GM18858 (cell line): ENCODE measurements around the gene PRR20C.
"Not testable (repeated sequence)": the region's sequence is repeated elsewhere in the genome, so short reads cannot be mapped to it uniquely, and the experiment has no call there.

Experiments
- ATAC-seq: cut with Tn5 transposase; IDR thresholded peaks from one replicate; pipeline ENCODE4 v1.9.1; 2021; ENCODE audit not compliant: unreplicated experiment

The PRR20C gene

DNA sequence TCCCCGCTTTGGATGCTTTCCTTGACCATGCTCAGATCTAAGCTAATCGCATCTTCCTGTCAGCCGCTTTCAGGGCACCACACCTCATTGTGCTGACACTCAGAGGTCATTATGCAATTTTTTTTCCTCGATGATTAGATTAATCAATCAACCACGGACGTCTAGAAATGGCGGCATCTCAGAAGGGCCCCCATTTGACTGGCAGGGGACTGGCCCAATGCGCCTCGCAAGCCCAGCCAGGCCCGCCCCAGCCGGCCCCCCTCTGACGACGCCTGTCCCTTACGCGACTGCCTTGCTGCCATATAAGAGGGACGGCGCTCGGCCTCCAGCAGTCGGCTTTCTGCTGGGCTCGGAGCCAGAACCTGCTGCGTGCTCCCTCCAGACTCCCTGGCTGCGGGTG lies at the start of gene PRR20C:
Gene PRR20C, plus strand, starts transcription at position 301 of the 400 bp plus-strand sequence. CDS start 387 bp downstream, outside the sequence.
- not testable (repeated sequence) for ATAC-seq

DNA sequence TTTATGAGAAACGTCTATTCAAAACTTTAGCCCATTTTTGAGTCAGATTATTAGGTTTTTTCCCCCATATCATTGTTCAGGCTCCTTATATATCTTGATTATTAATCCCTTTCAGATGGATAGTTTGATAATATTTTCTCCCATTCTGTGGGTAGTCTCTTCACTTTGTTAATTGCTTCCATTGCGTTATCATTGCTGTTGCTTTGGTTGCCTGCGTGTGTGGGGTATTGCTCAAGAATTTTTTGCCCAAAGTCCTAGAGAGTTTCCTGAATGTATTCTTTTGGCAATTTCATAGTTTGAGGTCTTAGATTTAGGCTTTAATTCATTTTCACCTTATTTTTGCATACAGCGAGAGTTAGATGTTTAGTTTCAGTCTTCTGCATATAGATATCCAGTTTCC lies 38.9 kb upstream of the PRR20C start:
- no peak for ATAC-seq

GRCh38 chr13:57123681-57124080 lies 30.2 kb upstream of the PRR20C start:
- ATAC-seq = no peak

DNA sequence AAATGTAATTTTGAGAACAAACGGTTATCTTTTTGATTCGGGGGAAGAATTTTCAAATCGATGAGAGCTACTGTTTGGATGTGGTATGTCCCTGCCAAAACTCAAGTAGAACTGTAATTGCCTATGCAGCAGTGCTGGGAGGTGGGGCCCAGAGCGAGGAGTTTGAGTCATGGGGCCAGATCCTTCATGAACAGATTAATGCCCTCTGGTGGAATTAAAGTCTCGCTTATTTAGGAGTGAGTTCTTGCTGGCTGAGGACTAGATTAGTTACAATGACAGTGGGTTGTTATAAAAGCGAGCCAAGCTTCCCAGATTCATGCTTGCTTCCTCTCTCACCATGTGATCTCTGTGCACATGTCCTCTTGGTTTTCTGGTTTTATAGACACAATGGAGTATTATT lies 25.0 kb upstream of the PRR20C start:
- no peak for ATAC-seq

DNA sequence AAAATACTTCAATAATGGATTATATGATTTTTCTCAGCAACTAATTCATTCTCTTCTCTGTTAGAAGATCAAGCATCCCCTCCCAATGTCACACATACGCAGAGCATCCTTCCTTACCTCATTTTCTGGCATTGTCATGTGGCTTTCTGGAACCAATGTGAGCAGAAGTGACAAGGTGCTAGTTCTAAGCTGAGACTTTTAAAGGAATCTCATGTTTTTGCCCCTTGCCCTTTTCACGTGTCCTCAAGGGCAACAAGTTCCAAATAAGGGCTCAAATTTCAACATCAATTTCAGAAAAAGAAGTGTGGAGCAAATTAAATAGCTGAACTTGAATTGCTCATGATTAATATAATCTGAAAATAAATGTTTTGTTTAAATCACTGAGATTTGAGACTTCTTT lies 17.8 kb upstream of the PRR20C start:
- ATAC-seq = no peak

- ATAC-seq = no peak
These were observed 16.3 kb upstream of the PRR20C start for GRCh38 chr13:57137585-57137984.

DNA sequence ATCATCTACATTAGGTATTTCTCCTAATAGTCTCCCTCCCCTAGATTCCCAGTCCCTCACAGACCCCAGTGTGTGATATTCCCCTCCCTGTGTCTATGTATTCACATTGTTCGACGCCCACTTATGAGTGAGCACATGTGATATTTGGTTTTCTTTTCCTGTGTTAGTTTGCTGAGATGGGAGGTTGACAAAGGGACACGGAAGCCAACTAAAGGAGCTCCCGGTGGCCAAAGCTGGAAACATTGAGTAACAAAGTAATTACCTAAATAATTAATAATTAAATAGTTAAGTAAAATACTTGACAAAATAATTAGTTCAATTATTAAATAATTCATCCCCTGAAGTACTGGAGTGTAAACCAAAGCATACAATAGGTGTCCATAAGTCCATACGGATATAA lies 14.9 kb upstream of the PRR20C start:
- ATAC-seq = no peak

DNA sequence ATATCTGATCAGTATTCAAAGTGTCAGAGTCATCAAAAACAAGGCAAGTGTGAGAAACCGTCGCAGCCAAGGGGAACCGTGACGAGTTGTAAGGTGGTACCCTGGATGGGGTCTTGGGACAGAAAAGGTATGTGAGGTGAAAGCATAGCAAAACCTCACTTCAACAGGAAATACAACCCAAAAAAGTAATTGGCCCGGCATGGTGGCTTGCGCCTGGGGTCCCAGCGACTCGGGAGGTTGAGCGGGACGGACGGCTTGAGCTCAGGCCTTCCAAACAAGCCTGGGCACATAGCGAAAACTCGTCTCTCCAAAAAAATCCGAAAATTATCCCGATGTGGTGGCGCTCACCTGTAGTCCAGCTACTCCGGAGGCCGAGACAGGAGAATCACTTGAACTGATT lies 14.1 kb upstream of the PRR20C start:
- ATAC-seq = not testable (repeated sequence)

DNA sequence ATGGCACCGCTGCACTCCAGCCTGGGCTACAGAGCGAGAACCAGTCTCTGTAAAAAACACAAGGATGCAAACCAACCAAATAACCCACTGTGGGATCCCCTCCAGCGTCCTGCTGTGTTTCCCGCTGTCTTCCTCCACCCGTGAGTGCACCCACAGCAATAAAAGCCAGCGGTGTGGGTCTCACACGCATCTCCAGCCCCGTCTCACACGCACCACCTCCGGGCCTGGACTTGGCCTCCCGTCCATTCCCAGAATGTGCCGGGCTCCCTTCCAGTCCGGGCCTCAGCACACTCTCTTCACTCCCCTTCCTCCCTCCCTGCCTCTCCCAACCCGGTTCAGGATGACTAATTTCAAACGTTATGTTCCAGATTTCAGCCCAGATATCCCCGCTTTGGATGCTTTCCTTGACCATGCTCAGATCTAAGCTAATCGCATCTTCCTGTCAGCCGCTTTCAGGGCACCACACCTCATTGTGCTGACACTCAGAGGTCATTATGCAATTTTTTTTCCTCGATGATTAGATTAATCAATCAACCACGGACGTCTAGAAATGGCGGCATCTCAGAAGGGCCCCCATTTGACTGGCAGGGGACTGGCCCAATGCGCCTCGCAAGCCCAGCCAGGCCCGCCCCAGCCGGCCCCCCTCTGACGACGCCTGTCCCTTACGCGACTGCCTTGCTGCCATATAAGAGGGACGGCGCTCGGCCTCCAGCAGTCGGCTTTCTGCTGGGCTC lies 13.5 kb upstream of the PRR20C start, which contains the start of gene PRR20A:
Gene PRR20A, plus strand, starts transcription at position 684 of the 734 bp plus-strand sequence. CDS start 387 bp downstream, outside the sequence.
- ATAC-seq = not testable (repeated sequence)

DNA sequence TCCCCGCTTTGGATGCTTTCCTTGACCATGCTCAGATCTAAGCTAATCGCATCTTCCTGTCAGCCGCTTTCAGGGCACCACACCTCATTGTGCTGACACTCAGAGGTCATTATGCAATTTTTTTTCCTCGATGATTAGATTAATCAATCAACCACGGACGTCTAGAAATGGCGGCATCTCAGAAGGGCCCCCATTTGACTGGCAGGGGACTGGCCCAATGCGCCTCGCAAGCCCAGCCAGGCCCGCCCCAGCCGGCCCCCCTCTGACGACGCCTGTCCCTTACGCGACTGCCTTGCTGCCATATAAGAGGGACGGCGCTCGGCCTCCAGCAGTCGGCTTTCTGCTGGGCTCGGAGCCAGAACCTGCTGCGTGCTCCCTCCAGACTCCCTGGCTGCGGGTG lies 6.7 kb upstream of the PRR20C start, which contains the start of gene PRR20B:
Gene PRR20B, plus strand, starts transcription at position 301 of the 400 bp plus-strand sequence. CDS start 387 bp downstream, outside the sequence.
- not testable (repeated sequence) for ATAC-seq

DNA sequence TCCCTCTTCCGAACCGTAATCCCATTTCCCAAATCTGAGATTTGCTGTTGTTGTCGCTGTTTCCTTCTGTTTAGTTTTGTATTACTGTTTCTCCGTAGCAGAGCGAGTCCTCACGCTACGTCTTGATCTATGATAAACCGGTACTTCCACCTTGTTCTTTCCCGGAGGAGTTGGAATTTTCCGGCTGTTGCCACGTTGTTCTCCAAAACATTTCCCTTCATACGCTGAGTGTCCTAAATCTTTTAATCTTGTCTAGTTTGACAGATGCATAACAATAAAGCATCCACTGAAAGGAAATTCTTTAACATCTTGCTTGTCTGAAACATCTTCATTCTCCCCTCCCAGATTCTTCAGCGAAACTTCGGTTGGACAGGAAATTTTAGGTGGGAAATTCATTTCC lies 5.8 kb upstream of the PRR20C start:
- ATAC-seq = not testable (repeated sequence)

- not testable (repeated sequence) for ATAC-seq
These were observed 6.5 kb downstream of the PRR20C start, which contains the start of gene PRR20D for GRCh38 chr13:57160332-57160731. PRR20D (plus strand) TSS chr13:57160632; CDS start chr13:57161019, 387 bp downstream.

- ATAC-seq = not testable (repeated sequence)
These were observed 13.0 kb downstream of the PRR20C start, which contains the start of gene PRR20E for GRCh38 chr13:57166897-57167296. PRR20E (plus strand) TSS chr13:57167197; CDS start chr13:57167584, 387 bp downstream.

GRCh38 chr13:57191667-57192066 lies 37.8 kb downstream of the PRR20C start:
- no peak for ATAC-seq
